Ovary (tissue), 3 donors: ENCODE results near the gene IL1RAPL1.

Source experiments
- CTCF ChIP-seq, 3 donors: fragments of 450-650 bp in 2 of 3; fragments of 200-600 bp in 1 of 3; IDR thresholded peaks; one replicate each; pipeline versions ENCODE4 v1.5.1 to v1.8.0; 2016 to 2022; ENCODE audit warnings: antibody characterized with exemption in 3 of 3, mild to moderate bottlenecking in 1 of 3
- EP300 ChIP-seq: sonication (generic); formaldehyde crosslinking; IDR thresholded peaks from one replicate; pipeline ENCODE4 v1.6.1; 2017; ENCODE audit warnings: antibody characterized with exemption
- POLR2A ChIP-seq: fragments of 450-650 bp; IDR thresholded peaks from one replicate; pipeline ENCODE4 v1.6.1; 2017; ENCODE audit warnings: antibody characterized with exemption, mild to moderate bottlenecking, moderate library complexity
- donor health status: DM: no; HTN: no; CAD: no.

GRCh38 chrX:29691044-29691443, 1103.8 kb downstream of the IL1RAPL1 start:
- TF ChIP-seq CTCF (IDR thresholded peaks at IDR 0.05) (no peak), POLR2A (no peak), EP300 (no peak)
